ENCODE results near the gene GLB1L2. TPM values are rescaled to one million over a fixed set of nuclear protein-coding genes. Genes with fewer than 3 reads are reported as not detected.

Gene GLB1L2
- total RNA-seq, 5 donors from 2014 or later (not counting 1 experiment from before 2014, with no cell fraction given), result 1.4 to 3.6 (median 2.3) TPM

- Mint-ChIP-seq H3K27me3 (no peaks in the 10 kb centered on the region), H3K4me3 (no peak overlapping the region), H3K36me3 (no peaks in the 10 kb centered on the region), H3K27ac (peak overlapping the region; percentile 79 to 80), H3K4me1 (peaks cover 12 to 24% (median 20%) of the 10 kb centered on the region in 3 donors), H3K9me3 (peaks cover 0 to 2% (median 0%) of the 10 kb centered on the region in 3 donors)
- DNase-seq (no peak), ATAC-seq (replicated peaks in 1 of 4) (no peak)
- no peaks in the 10 kb centered on the region for H3K27me3 ChIP-seq (replicated peaks in 1 of 2; ENCODE audit: control insufficient read depth in 2 of 2, extremely low read depth in 1 of 2, insufficient read depth in 2 of 2, low read length in 1 of 2)
- H3K36me3 ChIP-seq (ENCODE audit: control insufficient read depth in 2 of 2, extremely low read depth in 1 of 2, insufficient read depth in 1 of 2, low read length in 1 of 2), result no peaks in the 10 kb centered on the region
- H3K27ac ChIP-seq (ENCODE audit: low read length), result peak overlapping the region; percentile 80
- 95% methylated on average over 4 of the region's 10 CpGs for WGBS (ENCODE audit: insufficient coverage)
- H3K4me3 ChIP-seq (ENCODE audit: control insufficient read depth in 1 of 2, extremely low read depth in 1 of 2, low read length in 1 of 2), result peak overlapping the region in 1 of 2 donors; percentile 6
- no peaks in the 10 kb centered on the region for H3K9me3 ChIP-seq
- H3K4me1 ChIP-seq (ENCODE audit: control insufficient read depth in 1 of 2, extremely low read depth in 1 of 2, insufficient read depth in 2 of 2, low read length in 2 of 2), result peaks cover 0 to 30% of the 10 kb centered on the region in 2 experiments
- CTCF ChIA-PET, result interaction anchor here in 1 of 2 donors (0.8 kb wide), 1 partner anchor 15 kb away, joined by 3 read pairs; no protein-coding TSS in a partner anchor
- POLR2A ChIA-PET, result no interaction called here
Observed at GRCh38 chr11:134349802-134350355, 18.1 kb downstream of the GLB1L2 start.

- no CpG with 5 or more reads among the region's 9 CpGs for WGBS (ENCODE audit: insufficient coverage)
- Histone ChIP-seq H3K27me3 (replicated peaks in 1 of 2; ENCODE audit: control insufficient read depth in 2 of 2, extremely low read depth in 1 of 2, insufficient read depth in 2 of 2, low read length in 1 of 2) (no peaks in the 10 kb centered on the region), H3K9me3 (no peaks in the 10 kb centered on the region), H3K36me3 (ENCODE audit: control insufficient read depth in 2 of 2, extremely low read depth in 1 of 2, insufficient read depth in 1 of 2, low read length in 1 of 2) (no peaks in the 10 kb centered on the region), H3K4me1 (ENCODE audit: control insufficient read depth in 1 of 2, extremely low read depth in 1 of 2, insufficient read depth in 2 of 2, low read length in 2 of 2) (peaks cover 0 to 30% of the 10 kb centered on the region in 2 experiments), H3K27ac (ENCODE audit: low read length) (peak overlapping the region; percentile 80), H3K4me3 (ENCODE audit: control insufficient read depth in 1 of 2, extremely low read depth in 1 of 2, low read length in 1 of 2) (no peak overlapping the region)
- POLR2A ChIA-PET, result no interaction called here
- no peak overlapping the region for H3K4me3 Mint-ChIP-seq
- H3K9me3 Mint-ChIP-seq, result peaks cover 0 to 2% (median 0%) of the 10 kb centered on the region in 3 donors
- ATAC-seq (replicated peaks in 1 of 4), result no peak
- CTCF ChIA-PET, result no interaction called here
- DNase-seq, result no peak
- H3K27ac Mint-ChIP-seq, result peak overlapping the region; percentile 0 to 17
- H3K27me3 Mint-ChIP-seq, result no peaks in the 10 kb centered on the region
- no peaks in the 10 kb centered on the region for H3K36me3 Mint-ChIP-seq
- H3K4me1 Mint-ChIP-seq, result peaks cover 12 to 24% (median 20%) of the 10 kb centered on the region in 3 donors
Observed at GRCh38 chr11:134350381-134350780, 18.6 kb downstream of the GLB1L2 start.

- peaks cover 12 to 24% (median 20%) of the 10 kb centered on the region in 3 donors for H3K4me1 Mint-ChIP-seq
- no peaks in the 10 kb centered on the region for H3K36me3 ChIP-seq (ENCODE audit: control insufficient read depth in 2 of 2, extremely low read depth in 1 of 2, insufficient read depth in 1 of 2, low read length in 1 of 2)
- POLR2A ChIA-PET, result no interaction called here
- WGBS (ENCODE audit: insufficient coverage), result no CpG with 5 or more reads among the region's 2 CpGs
- CTCF ChIA-PET, result no interaction called here
- no peaks in the 10 kb centered on the region for H3K27me3 ChIP-seq (replicated peaks in 1 of 2; ENCODE audit: control insufficient read depth in 2 of 2, extremely low read depth in 1 of 2, insufficient read depth in 2 of 2, low read length in 1 of 2)
- peaks cover 0 to 24% of the 10 kb centered on the region in 2 experiments for H3K4me1 ChIP-seq (ENCODE audit: control insufficient read depth in 1 of 2, extremely low read depth in 1 of 2, insufficient read depth in 2 of 2, low read length in 2 of 2)
- H3K4me3 ChIP-seq (ENCODE audit: control insufficient read depth in 1 of 2, extremely low read depth in 1 of 2, low read length in 1 of 2), result no peak overlapping the region
- DNase-seq (no peak), ATAC-seq (replicated peaks in 1 of 4) (no peak)
- no peaks in the 10 kb centered on the region for H3K36me3 Mint-ChIP-seq
- no peaks in the 10 kb centered on the region for H3K27me3 Mint-ChIP-seq
- no peaks in the 10 kb centered on the region for H3K9me3 ChIP-seq
- H3K4me3 Mint-ChIP-seq, result no peak overlapping the region
- no peak overlapping the region for H3K27ac ChIP-seq (ENCODE audit: low read length)
- peaks cover 0 to 2% (median 0%) of the 10 kb centered on the region in 3 donors for H3K9me3 Mint-ChIP-seq
- no peak overlapping the region for H3K27ac Mint-ChIP-seq
Observed at GRCh38 chr11:134352111-134352510, 20.3 kb downstream of the GLB1L2 start.

GRCh38 chr11:134355136-134355535 lies 23.3 kb downstream of the GLB1L2 start:
- ATAC-seq (replicated peaks in 1 of 4) (no peak), DNase-seq (no peak)
- peaks cover 0 to 10% of the 10 kb centered on the region in 2 experiments for H3K4me1 ChIP-seq (ENCODE audit: control insufficient read depth in 1 of 2, extremely low read depth in 1 of 2, insufficient read depth in 2 of 2, low read length in 2 of 2)
- Mint-ChIP-seq H3K27ac (no peak overlapping the region), H3K27me3 (peaks cover 0 to 7% of the 10 kb centered on the region in 2 donors), H3K4me3 (no peak overlapping the region), H3K9me3 (peaks cover 0 to 2% (median 0%) of the 10 kb centered on the region in 3 donors), H3K4me1 (peaks cover 4 to 17% (median 10%) of the 10 kb centered on the region in 3 donors), H3K36me3 (no peaks in the 10 kb centered on the region)
- ChIA-PET POLR2A (no interaction called here), CTCF (no interaction called here)
- H3K4me3 ChIP-seq (ENCODE audit: control insufficient read depth in 1 of 2, extremely low read depth in 1 of 2, low read length in 1 of 2), result no peak overlapping the region
- H3K27me3 ChIP-seq (replicated peaks in 1 of 2; ENCODE audit: control insufficient read depth in 2 of 2, extremely low read depth in 1 of 2, insufficient read depth in 2 of 2, low read length in 1 of 2), result peaks cover 0 to 8% of the 10 kb centered on the region in 2 experiments
- WGBS (ENCODE audit: insufficient coverage), result 100% methylated on average over 1 of the region's 2 CpGs
- no peaks in the 10 kb centered on the region for H3K9me3 ChIP-seq
- H3K36me3 ChIP-seq (ENCODE audit: control insufficient read depth in 2 of 2, extremely low read depth in 1 of 2, insufficient read depth in 1 of 2, low read length in 1 of 2), result no peaks in the 10 kb centered on the region
- no peak overlapping the region for H3K27ac ChIP-seq (ENCODE audit: low read length)

GRCh38 chr11:134355656-134356055 lies 23.9 kb downstream of the GLB1L2 start:
- Histone ChIP-seq H3K27ac (ENCODE audit: low read length) (no peak overlapping the region), H3K4me3 (ENCODE audit: control insufficient read depth in 1 of 2, extremely low read depth in 1 of 2, low read length in 1 of 2) (no peak overlapping the region), H3K27me3 (replicated peaks in 1 of 2; ENCODE audit: control insufficient read depth in 2 of 2, extremely low read depth in 1 of 2, insufficient read depth in 2 of 2, low read length in 1 of 2) (peaks cover 0 to 12% of the 10 kb centered on the region in 2 experiments), H3K36me3 (ENCODE audit: control insufficient read depth in 2 of 2, extremely low read depth in 1 of 2, insufficient read depth in 1 of 2, low read length in 1 of 2) (no peaks in the 10 kb centered on the region), H3K4me1 (ENCODE audit: control insufficient read depth in 1 of 2, extremely low read depth in 1 of 2, insufficient read depth in 2 of 2, low read length in 2 of 2) (peaks cover 0 to 10% of the 10 kb centered on the region in 2 experiments), H3K9me3 (no peaks in the 10 kb centered on the region)
- H3K4me3 Mint-ChIP-seq, result no peak overlapping the region
- peaks cover 0 to 8% of the 10 kb centered on the region in 2 donors for H3K27me3 Mint-ChIP-seq
- H3K9me3 Mint-ChIP-seq, result peaks cover 0 to 2% (median 0%) of the 10 kb centered on the region in 3 donors
- ChIA-PET CTCF (no interaction called here), POLR2A (no interaction called here)
- H3K4me1 Mint-ChIP-seq, result peaks cover 5 to 15% (median 9%) of the 10 kb centered on the region in 3 donors
- ATAC-seq (replicated peaks in 1 of 4), result no peak
- 86% methylated on average over 3 of the region's 5 CpGs for WGBS (ENCODE audit: insufficient coverage)
- no peak for DNase-seq
- no peaks in the 10 kb centered on the region for H3K36me3 Mint-ChIP-seq
- no peak overlapping the region for H3K27ac Mint-ChIP-seq

GRCh38 chr11:134356656-134357544 lies 25.1 kb downstream of the GLB1L2 start:
- no peak overlapping the region for H3K27ac Mint-ChIP-seq
- CTCF ChIA-PET, result no interaction called here
- no peak overlapping the region for H3K4me3 Mint-ChIP-seq
- H3K36me3 ChIP-seq (ENCODE audit: control insufficient read depth in 2 of 2, extremely low read depth in 1 of 2, insufficient read depth in 1 of 2, low read length in 1 of 2), result no peaks in the 10 kb centered on the region
- DNase-seq, result no peak
- POLR2A ChIA-PET, result no interaction called here
- H3K27me3 ChIP-seq (replicated peaks in 1 of 2; ENCODE audit: control insufficient read depth in 2 of 2, extremely low read depth in 1 of 2, insufficient read depth in 2 of 2, low read length in 1 of 2), result peaks cover 0 to 19% of the 10 kb centered on the region in 2 experiments
- no peak for ATAC-seq (replicated peaks in 1 of 4)
- H3K4me1 Mint-ChIP-seq, result peaks cover 10 to 18% (median 17%) of the 10 kb centered on the region in 3 donors
- peaks cover 0 to 2% (median 0%) of the 10 kb centered on the region in 3 donors for H3K9me3 Mint-ChIP-seq
- 96% methylated on average over 17 of the region's 21 CpGs for WGBS (ENCODE audit: insufficient coverage)
- no peak overlapping the region for H3K27ac ChIP-seq (ENCODE audit: low read length)
- peaks cover 0 to 10% of the 10 kb centered on the region in 2 experiments for H3K4me1 ChIP-seq (ENCODE audit: control insufficient read depth in 1 of 2, extremely low read depth in 1 of 2, insufficient read depth in 2 of 2, low read length in 2 of 2)
- H3K27me3 Mint-ChIP-seq, result peaks cover 2 to 11% of the 10 kb centered on the region in 2 donors
- no peaks in the 10 kb centered on the region for H3K9me3 ChIP-seq
- no peak overlapping the region for H3K4me3 ChIP-seq (ENCODE audit: control insufficient read depth in 1 of 2, extremely low read depth in 1 of 2, low read length in 1 of 2)
- H3K36me3 Mint-ChIP-seq, result no peaks in the 10 kb centered on the region

All from T-cell (primary cell).